HepG2 (cell line): ENCODE data around the gene POU2AF3. TPM values are rescaled to one million over a fixed set of nuclear protein-coding genes. Genes with fewer than 3 reads are reported as not detected.

Source experiments
- HOXA9 ChIP-seq: sonication (generic); formaldehyde crosslinking; IDR thresholded peaks from 2 replicates; pipeline ENCODE4 v1.8.1; 2022; ENCODE audit warnings: missing genetic modification reagents, mild to moderate bottlenecking, moderate library complexity, borderline replicate concordance
- KDM3A ChIP-seq: IDR thresholded peaks from 2 replicates; pipeline ENCODE4 v1.6.1; 2018; ENCODE audit warnings: low read depth, missing compliant biosample characterization
- RCOR2 ChIP-seq: IDR thresholded peaks from 2 replicates; pipeline ENCODE4 v1.6.1; 2016; ENCODE audit warnings: missing biosample characterization, missing genetic modification reagents
- SUZ12 ChIP-seq: fragments of 150-350 bp; IDR thresholded peaks from 2 replicates; pipeline ENCODE4 v1.6.1; 2014; ENCODE audit warnings: low read depth, low read length
- ZNF441 ChIP-seq: sonication (generic); formaldehyde crosslinking; IDR thresholded peaks from 2 replicates; pipeline ENCODE4 v1.7.0; 2021; ENCODE audit warnings: missing genetic modification reagents, borderline replicate concordance
- ZNF747 ChIP-seq: sonication (generic); formaldehyde crosslinking; IDR thresholded peaks from 2 replicates; pipeline ENCODE4 v1.8.1; 2023; ENCODE audit warnings: missing genetic modification reagents, mild to moderate bottlenecking, borderline replicate concordance
- ZNF841 ChIP-seq: sonication (generic); formaldehyde crosslinking; IDR thresholded peaks from 2 replicates; pipeline ENCODE4 v1.8.1; 2023; ENCODE audit warnings: missing genetic modification reagents, borderline replicate concordance
- polyA plus RNA-seq, 8 experiments: library from polyadenylated mRNA; depleted of rRNA in 3 of 8; stranded (reverse) in 7 of 8; unstranded in 1 of 8; fragments of >200 nt; fragmentation: Illumina TruSeq in 4 of 8; extraction: Trizol in 4 of 8; gene quantifications; 2 replicates each; pipeline versions ENCODE4 v1.2.1 to v1.2.3, GENCODE V29; 2011 to 2016; ENCODE audit warnings: low read depth in 4 of 8, missing spikeins in 1 of 8, mixed read lengths in 1 of 8; ENCODE audit not compliant: insufficient read depth in 1 of 8
- total RNA-seq, 5 experiments: library from RNA; depleted of rRNA; stranded (reverse); fragments of >200 nt; fragmentation: Illumina TruSeq; extraction: Trizol; gene quantifications; 2 replicates each; pipeline ENCODE4 v1.2.3, GENCODE V29; 2016; ENCODE audit warnings: low read depth in 1 of 5
- TF ChIP-seq, protein P1 (sequence below): sonication (generic); formaldehyde crosslinking; IDR thresholded peaks from 2 replicates; pipeline ENCODE4 v1.4.0; 2020; ENCODE audit warnings: mild to moderate bottlenecking, missing genetic modification reagents
- TF ChIP-seq, protein P2 (sequence below): sonication (generic); formaldehyde crosslinking; IDR thresholded peaks from 2 replicates; pipeline ENCODE4 v1.5.0; 2020; ENCODE audit warnings: mild to moderate bottlenecking, missing genetic modification reagents, moderate library complexity
- TF ChIP-seq, protein P3 (sequence below): sonication (generic); formaldehyde crosslinking; IDR thresholded peaks from 2 replicates; pipeline ENCODE4 v1.5.1; 2020; ENCODE audit warnings: missing genetic modification reagents, mild to moderate bottlenecking, borderline replicate concordance
- TF ChIP-seq, protein P4 (sequence below): IDR thresholded peaks from 2 replicates; pipeline ENCODE4 v1.6.1; 2016; ENCODE audit warnings: missing compliant biosample characterization, missing genetic modification reagents, borderline replicate concordance
- TF ChIP-seq, protein P5 (sequence below): sonication (generic); formaldehyde crosslinking; conservative IDR thresholded peaks from 2 replicates; pipeline ENCODE4 v1.8.0; 2022; ENCODE audit warnings: mild to moderate bottlenecking, moderate library complexity, missing genetic modification reagents
- TF ChIP-seq, protein P6 (sequence below): IDR thresholded peaks from 2 replicates; pipeline ENCODE4 v1.4.0; 2020; ENCODE audit warnings: mild to moderate bottlenecking, missing genetic modification reagents

Gene POU2AF3
- total and polyA plus RNA-seq, 2 of the 13 experiments (the other 11 are each of a cell fraction or from before 2014, with no cell fraction given) = 7.8 to 71.2 TPM

DNA sequence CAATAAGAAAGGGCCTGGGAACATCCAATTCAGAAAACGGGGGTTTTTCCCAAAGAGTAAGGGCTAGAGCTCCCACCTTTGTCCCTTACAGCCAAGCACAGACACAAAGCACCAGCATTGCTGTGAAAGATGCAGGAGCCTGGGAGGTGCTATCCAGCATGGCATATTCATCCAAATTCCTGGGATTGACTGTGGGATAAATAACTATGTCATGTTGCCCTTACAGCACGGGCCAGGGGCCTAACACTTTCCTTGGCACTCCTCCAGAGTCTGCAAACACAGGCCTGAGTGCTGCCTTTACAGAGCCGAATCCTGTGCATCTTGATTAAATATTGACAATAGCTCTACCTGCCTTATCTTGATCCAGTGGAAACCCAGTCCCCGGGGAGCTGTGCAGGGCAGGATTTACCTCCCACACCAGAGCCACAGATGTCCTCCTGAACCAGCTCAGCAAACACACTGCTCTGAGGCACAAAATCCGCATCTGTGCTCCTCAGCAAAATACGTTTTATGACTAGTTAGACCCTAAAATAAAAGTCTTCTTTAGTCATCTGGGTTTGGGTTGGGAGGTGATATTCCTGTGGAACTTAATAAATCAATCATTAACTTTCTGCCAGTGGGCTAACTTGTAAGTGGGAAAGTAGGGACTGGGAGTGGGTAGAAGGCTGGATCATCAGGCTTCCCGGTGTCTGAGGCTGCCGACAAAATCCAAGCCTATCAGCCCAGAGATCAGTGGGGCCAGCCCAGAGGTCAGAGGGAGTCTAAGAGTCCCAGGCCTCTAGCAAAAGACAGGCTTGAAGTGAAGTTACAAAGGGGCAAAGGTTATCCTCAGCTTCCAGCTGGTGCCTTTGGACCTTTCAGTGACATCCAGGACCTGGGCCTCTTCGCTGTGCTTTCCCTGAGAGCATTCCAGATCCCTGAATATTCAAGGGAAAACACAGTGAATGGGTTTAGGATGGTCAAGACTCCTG is 36.5 kb downstream of the POU2AF3 start (continued):
- TF ChIP-seq, protein P1, sequence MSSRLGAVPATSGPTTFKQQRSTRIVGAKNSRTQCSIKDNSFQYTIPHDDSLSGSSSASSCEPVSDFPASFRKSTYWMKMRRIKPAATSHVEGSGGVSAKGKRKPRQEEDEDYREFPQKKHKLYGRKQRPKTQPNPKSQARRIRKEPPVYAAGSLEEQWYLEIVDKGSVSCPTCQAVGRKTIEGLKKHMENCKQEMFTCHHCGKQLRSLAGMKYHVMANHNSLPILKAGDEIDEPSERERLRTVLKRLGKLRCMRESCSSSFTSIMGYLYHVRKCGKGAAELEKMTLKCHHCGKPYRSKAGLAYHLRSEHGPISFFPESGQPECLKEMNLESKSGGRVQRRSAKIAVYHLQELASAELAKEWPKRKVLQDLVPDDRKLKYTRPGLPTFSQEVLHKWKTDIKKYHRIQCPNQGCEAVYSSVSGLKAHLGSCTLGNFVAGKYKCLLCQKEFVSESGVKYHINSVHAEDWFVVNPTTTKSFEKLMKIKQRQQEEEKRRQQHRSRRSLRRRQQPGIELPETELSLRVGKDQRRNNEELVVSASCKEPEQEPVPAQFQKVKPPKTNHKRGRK (CRISPR knock-in tag) = no peak
- TF ChIP-seq RCOR2 (CRISPR knock-in tag) = peak; percentile 84
- TF ChIP-seq ZNF441 (CRISPR knock-in tag) = no peak
- TF ChIP-seq, protein P2, sequence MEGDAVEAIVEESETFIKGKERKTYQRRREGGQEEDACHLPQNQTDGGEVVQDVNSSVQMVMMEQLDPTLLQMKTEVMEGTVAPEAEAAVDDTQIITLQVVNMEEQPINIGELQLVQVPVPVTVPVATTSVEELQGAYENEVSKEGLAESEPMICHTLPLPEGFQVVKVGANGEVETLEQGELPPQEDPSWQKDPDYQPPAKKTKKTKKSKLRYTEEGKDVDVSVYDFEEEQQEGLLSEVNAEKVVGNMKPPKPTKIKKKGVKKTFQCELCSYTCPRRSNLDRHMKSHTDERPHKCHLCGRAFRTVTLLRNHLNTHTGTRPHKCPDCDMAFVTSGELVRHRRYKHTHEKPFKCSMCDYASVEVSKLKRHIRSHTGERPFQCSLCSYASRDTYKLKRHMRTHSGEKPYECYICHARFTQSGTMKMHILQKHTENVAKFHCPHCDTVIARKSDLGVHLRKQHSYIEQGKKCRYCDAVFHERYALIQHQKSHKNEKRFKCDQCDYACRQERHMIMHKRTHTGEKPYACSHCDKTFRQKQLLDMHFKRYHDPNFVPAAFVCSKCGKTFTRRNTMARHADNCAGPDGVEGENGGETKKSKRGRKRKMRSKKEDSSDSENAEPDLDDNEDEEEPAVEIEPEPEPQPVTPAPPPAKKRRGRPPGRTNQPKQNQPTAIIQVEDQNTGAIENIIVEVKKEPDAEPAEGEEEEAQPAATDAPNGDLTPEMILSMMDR = no peak
- TF ChIP-seq, protein P3, sequence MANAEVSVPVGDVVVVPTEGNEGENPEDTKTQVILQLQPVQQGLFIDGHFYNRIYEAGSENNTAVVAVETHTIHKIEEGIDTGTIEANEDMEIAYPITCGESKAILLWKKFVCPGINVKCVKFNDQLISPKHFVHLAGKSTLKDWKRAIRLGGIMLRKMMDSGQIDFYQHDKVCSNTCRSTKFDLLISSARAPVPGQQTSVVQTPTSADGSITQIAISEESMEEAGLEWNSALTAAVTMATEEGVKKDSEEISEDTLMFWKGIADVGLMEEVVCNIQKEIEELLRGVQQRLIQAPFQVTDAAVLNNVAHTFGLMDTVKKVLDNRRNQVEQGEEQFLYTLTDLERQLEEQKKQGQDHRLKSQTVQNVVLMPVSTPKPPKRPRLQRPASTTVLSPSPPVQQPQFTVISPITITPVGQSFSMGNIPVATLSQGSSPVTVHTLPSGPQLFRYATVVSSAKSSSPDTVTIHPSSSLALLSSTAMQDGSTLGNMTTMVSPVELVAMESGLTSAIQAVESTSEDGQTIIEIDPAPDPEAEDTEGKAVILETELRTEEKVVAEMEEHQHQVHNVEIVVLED (CRISPR knock-in tag) = peak; percentile 13; the same call in 1 of the 2 replicates
- no peak for TF ChIP-seq ZNF841 (CRISPR knock-in tag)
- TF ChIP-seq, protein P4, sequence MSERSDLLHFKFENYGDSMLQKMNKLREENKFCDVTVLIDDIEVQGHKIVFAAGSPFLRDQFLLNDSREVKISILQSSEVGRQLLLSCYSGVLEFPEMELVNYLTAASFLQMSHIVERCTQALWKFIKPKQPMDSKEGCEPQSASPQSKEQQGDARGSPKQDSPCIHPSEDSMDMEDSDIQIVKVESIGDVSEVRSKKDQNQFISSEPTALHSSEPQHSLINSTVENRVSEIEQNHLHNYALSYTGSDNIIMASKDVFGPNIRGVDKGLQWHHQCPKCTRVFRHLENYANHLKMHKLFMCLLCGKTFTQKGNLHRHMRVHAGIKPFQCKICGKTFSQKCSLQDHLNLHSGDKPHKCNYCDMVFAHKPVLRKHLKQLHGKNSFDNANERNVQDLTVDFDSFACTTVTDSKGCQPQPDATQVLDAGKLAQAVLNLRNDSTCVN (CRISPR knock-in tag) = 0 out of 2 replicates have a peak, but pooled peaks have one; percentile 17
- TF ChIP-seq, protein P5, sequence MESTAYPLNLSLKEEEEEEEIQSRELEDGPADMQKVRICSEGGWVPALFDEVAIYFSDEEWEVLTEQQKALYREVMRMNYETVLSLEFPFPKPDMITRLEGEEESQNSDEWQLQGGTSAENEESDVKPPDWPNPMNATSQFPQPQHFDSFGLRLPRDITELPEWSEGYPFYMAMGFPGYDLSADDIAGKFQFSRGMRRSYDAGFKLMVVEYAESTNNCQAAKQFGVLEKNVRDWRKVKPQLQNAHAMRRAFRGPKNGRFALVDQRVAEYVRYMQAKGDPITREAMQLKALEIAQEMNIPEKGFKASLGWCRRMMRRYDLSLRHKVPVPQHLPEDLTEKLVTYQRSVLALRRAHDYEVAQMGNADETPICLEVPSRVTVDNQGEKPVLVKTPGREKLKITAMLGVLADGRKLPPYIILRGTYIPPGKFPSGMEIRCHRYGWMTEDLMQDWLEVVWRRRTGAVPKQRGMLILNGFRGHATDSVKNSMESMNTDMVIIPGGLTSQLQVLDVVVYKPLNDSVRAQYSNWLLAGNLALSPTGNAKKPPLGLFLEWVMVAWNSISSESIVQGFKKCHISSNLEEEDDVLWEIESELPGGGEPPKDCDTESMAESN (CRISPR knock-in tag) = 0 out of 2 replicates have a peak, but pooled peaks have one; percentile 16
- peak; percentile 93; the same call in 1 of the 2 replicates for TF ChIP-seq ZNF747 (CRISPR knock-in tag)
- no peak; the same call in 1 of the 2 replicates for TF ChIP-seq KDM3A
- no peak for TF ChIP-seq HOXA9 (CRISPR knock-in tag)
- no peak for TF ChIP-seq SUZ12
- TF ChIP-seq, protein P6, sequence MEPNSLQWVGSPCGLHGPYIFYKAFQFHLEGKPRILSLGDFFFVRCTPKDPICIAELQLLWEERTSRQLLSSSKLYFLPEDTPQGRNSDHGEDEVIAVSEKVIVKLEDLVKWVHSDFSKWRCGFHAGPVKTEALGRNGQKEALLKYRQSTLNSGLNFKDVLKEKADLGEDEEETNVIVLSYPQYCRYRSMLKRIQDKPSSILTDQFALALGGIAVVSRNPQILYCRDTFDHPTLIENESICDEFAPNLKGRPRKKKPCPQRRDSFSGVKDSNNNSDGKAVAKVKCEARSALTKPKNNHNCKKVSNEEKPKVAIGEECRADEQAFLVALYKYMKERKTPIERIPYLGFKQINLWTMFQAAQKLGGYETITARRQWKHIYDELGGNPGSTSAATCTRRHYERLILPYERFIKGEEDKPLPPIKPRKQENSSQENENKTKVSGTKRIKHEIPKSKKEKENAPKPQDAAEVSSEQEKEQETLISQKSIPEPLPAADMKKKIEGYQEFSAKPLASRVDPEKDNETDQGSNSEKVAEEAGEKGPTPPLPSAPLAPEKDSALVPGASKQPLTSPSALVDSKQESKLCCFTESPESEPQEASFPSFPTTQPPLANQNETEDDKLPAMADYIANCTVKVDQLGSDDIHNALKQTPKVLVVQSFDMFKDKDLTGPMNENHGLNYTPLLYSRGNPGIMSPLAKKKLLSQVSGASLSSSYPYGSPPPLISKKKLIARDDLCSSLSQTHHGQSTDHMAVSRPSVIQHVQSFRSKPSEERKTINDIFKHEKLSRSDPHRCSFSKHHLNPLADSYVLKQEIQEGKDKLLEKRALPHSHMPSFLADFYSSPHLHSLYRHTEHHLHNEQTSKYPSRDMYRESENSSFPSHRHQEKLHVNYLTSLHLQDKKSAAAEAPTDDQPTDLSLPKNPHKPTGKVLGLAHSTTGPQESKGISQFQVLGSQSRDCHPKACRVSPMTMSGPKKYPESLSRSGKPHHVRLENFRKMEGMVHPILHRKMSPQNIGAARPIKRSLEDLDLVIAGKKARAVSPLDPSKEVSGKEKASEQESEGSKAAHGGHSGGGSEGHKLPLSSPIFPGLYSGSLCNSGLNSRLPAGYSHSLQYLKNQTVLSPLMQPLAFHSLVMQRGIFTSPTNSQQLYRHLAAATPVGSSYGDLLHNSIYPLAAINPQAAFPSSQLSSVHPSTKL (CRISPR knock-in tag) = peak; percentile 94
